GM19193 (cell line): ENCODE measurements around the gene ESPL1.

ENCODE experiments used
- POLR2A ChIP-seq: IDR thresholded peaks from 4 replicates; pipeline ENCODE4 v1.6.1; 2011; ENCODE audit not compliant: insufficient read depth, insufficient read length; ENCODE audit errors: extremely low read depth

ESPL1 gene

GRCh38 chr12:53267999-53268629, at the start of gene ESPL1:
ESPL1 (plus strand) TSS chr12:53268299; CDS start chr12:53268767, 468 bp downstream.
- peak; percentile 66 for TF ChIP-seq POLR2A

GRCh38 chr12:53218551-53219291, 49.4 kb upstream of the ESPL1 start:
- no peak for TF ChIP-seq POLR2A

- no peak for TF ChIP-seq POLR2A
Observed at GRCh38 chr12:53219292-53219955, 48.7 kb upstream of the ESPL1 start.

GRCh38 chr12:53219956-53220693, 48.0 kb upstream of the ESPL1 start:
- TF ChIP-seq POLR2A: no peak

- no peak for TF ChIP-seq POLR2A
Observed at GRCh38 chr12:53220694-53221202, 47.4 kb upstream of the ESPL1 start.

- TF ChIP-seq POLR2A: peak; percentile 71
Observed at GRCh38 chr12:53221203-53222080, 46.7 kb upstream of the ESPL1 start.

GRCh38 chr12:53222170-53222721, 45.9 kb upstream of the ESPL1 start:
- no peak for TF ChIP-seq POLR2A

- TF ChIP-seq POLR2A: no peak
Observed at GRCh38 chr12:53222806-53223261, 45.3 kb upstream of the ESPL1 start.

- TF ChIP-seq POLR2A: no peak
Observed at GRCh38 chr12:53223389-53224060, 44.6 kb upstream of the ESPL1 start.

GRCh38 chr12:53224061-53224896, 43.8 kb upstream of the ESPL1 start:
- no peak for TF ChIP-seq POLR2A

- no peak for TF ChIP-seq POLR2A
Observed at GRCh38 chr12:53224897-53225634, 43.0 kb upstream of the ESPL1 start.
